ENCODE results near the gene RARB.

- no peak for TF ChIP-seq CTCF (IDR thresholded peaks at IDR 0.05)
- TF ChIP-seq POLR2AphosphoS5 (IDR thresholded peaks at IDR 0.05), result peak; percentile 98
- TF ChIP-seq POLR2A (IDR thresholded peaks at IDR 0.05), result peak; percentile 86 to 88
Observed at GRCh38 chr3:25427942-25428788, at the start of gene RARB.
